Spinal cord (tissue), 10 donors: ENCODE data around the gene NCOA1. TPM values are rescaled to one million over a fixed set of nuclear protein-coding genes. Genes with fewer than 3 reads are reported as not detected.
"Not testable (repeated sequence)": the region's sequence is repeated elsewhere in the genome, so short reads cannot be mapped to it uniquely, and the experiment has no call there.

Source experiments
- DNase-seq, 6 donors: peaks; one replicate each; pipeline versions ENCODE4 v3.0.0 to v3.0.0-alpha.2; 2013 to 2015; ENCODE audit warnings: low spot score in 6 of 6, low read depth in 4 of 6
- H3K27ac ChIP-seq: one replicate; pipeline ENCODE4 v1.5.1; 2013; ENCODE audit warnings: low read depth, low read length, control low read depth
- H3K27me3 ChIP-seq: one replicate; pipeline ENCODE4 v1.6.1; 2013; ENCODE audit warnings: low read length; ENCODE audit not compliant: control insufficient read depth, insufficient read depth
- H3K36me3 ChIP-seq: one replicate; pipeline ENCODE4 v1.6.1; 2013; ENCODE audit warnings: low read length; ENCODE audit not compliant: control insufficient read depth, insufficient read depth
- H3K4me1 ChIP-seq: one replicate; pipeline ENCODE4 v1.6.1; 2013; ENCODE audit warnings: low read length; ENCODE audit not compliant: control insufficient read depth, insufficient read depth
- H3K4me3 ChIP-seq: one replicate; pipeline ENCODE4 v1.5.1; 2013; ENCODE audit warnings: low read depth, low read length, control low read depth
- H3K9me3 ChIP-seq: one replicate; pipeline ENCODE4 v1.6.1; 2013; ENCODE audit warnings: low read length; ENCODE audit not compliant: control insufficient read depth, insufficient read depth
- WGBS: methylation state at CpG from one replicate; pipeline ENCODE4 v1.1.5; 2013; ENCODE audit warnings: missing lambda C conversion rate; ENCODE audit not compliant: insufficient coverage; 5-methylcytosine and 5-hydroxymethylcytosine counted together
- polyA plus RNA-seq, 2 donors: library from polyadenylated mRNA; unstranded; fragments of 120-200 nt; gene quantifications; one replicate each; pipeline ENCODE4 v1.2.1, GENCODE V29; 2013; ENCODE audit not compliant: insufficient read length in 2 of 2
- total RNA-seq, 2 donors: library from RNA; depleted of rRNA in 1 of 2; stranded (reverse); fragments of 120-200 nt in 1 of 2; fragments of >200 nt in 1 of 2; gene quantifications; one replicate each; pipeline versions ENCODE4 v1.2.3 to v1.2.4, GENCODE V29; 2013 to 2014
- donor health status: healthy.

NCOA1 gene
- total and polyA plus RNA-seq, 4 donors = 50.3 to 87.7 (median 73.1) TPM

GRCh38 chr2:24791452-24791851 is 300.4 kb downstream of the NCOA1 start:
- peaks cover 7% of the 10 kb centered on the region for H3K4me1 ChIP-seq
- H3K9me3 ChIP-seq = no peaks in the 10 kb centered on the region
- H3K27ac ChIP-seq = no peak overlapping the region
- H3K36me3 ChIP-seq = peaks cover 4% of the 10 kb centered on the region
- H3K4me3 ChIP-seq = no peak overlapping the region
- WGBS = 100% methylated on average over 2 of the region's 5 CpGs
- no peak for DNase-seq
- no peaks in the 10 kb centered on the region for H3K27me3 ChIP-seq

- peaks cover 7% of the 10 kb centered on the region for H3K4me1 ChIP-seq
- H3K9me3 ChIP-seq = no peaks in the 10 kb centered on the region
- peaks cover 4% of the 10 kb centered on the region for H3K36me3 ChIP-seq
- H3K4me3 ChIP-seq = peak overlapping the region; percentile 95
- H3K27me3 ChIP-seq = no peaks in the 10 kb centered on the region
- DNase-seq = peak in 1 of 6 donors; percentile 11
- WGBS = 0% methylated on average over 5 of the region's 6 CpGs
- peak overlapping the region; percentile 99 for H3K27ac ChIP-seq
Observed at GRCh38 chr2:24792542-24792873, 301.5 kb downstream of the NCOA1 start.

DNA sequence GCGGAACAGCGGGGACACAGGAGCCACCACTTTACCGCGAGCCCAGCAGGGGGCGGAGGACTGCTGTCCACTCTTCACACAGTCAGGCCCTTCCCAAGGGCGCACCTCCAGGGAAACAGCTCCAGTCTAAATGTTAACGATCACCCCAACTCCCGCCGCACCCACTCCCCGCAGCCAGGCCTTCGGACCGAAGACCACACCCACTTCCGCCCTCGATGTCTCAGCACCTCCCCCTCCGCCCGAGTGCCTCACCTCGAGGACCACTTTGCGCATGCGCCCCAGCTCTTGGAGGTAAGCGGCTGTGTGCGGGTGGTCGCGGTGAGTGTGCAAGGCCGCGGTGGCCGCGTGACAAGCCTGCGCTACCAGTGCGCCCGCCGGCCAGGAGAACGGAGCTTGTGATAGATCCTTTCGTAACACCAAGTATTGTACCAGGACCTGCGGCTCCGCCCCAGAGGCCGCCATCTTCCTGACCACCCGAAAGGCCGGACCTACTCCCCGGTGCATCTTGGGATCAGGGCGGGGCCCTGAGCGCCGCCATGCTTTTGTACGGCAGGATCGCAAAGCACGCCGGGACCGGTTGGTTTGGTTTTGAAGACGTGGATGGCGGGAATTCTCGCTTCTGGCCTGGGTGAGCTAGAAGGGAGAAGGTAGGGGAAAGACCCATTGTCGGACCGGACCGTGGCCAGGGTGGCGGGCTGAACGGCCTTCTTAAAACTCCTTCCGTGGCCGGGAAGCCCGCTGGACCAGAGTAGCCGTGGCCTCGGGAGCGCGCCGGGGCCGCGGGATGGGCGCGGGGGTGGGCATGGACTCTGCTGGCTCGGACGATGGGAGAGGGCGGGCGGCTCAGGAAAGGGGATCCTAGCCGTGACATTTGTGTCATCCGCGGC is 302.1 kb downstream of the NCOA1 start, which contains the start of the genes CENPO and PTRHD1:
TSS of gene CENPO (plus strand) at position 552 of the 887 bp plus-strand sequence. CDS start 495 bp downstream, outside the sequence.
TSS of gene PTRHD1 (minus strand) at position 518 of the 887 bp plus-strand sequence. CDS start at position 504, 14 bp downstream.
- peak; percentile 92 to 99 (median 96) for DNase-seq
- H3K9me3 ChIP-seq = no peaks in the 10 kb centered on the region
- H3K27ac ChIP-seq = peak within 1 kb of the TSS; percentile 99
- peaks cover 7% of the 10 kb centered on the region for H3K4me1 ChIP-seq
- H3K4me3 ChIP-seq = peak within 1 kb of the TSS; percentile 95
- no peaks in the 10 kb centered on the region for H3K27me3 ChIP-seq
- peaks cover 4% of the 10 kb centered on the region for H3K36me3 ChIP-seq
- WGBS = under 1% methylated on average over 72 of the region's 74 CpGs

DNA sequence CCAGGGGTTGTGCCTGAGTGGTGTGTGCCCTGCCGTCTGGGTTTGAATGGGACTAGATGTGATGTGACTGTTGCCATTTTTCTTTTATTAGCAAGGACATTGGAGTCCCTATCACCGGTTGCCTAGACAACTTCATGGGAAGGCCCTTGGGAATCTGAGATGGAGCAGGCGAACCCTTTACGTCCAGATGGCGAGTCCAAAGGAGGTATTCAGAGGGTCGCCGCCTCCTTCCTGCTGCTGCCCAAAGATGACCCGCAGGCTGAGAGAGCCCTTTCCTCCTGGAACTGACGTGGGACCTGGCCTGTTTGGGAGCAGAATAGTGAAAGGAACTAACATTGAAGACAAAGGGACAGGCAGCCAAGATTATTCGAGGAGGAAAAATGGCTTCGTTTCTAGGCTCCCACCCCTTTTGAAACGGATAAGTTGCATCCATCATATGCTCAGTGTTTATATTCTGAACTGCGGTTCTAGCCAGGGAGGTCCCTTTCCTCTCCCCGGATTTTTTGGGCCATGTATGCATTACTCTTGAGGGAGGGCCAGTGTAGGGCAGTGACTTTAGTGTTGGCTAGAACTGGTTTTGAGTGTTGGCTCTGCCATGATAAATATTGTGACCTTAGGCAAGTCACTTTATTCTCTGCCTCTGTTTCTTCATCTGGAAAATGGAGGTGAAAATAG is 302.8 kb downstream of the NCOA1 start:
- H3K27me3 ChIP-seq = no peaks in the 10 kb centered on the region
- peak in 3 of 6 donors; percentile 19 to 46 (median 43) for DNase-seq
- 0% methylated on average over 14 of the region's 14 CpGs for WGBS
- H3K27ac ChIP-seq = peak overlapping the region; percentile 99
- H3K4me1 ChIP-seq = peaks cover 7% of the 10 kb centered on the region
- H3K4me3 ChIP-seq = peak overlapping the region; percentile 95
- peaks cover 7% of the 10 kb centered on the region for H3K36me3 ChIP-seq
- H3K9me3 ChIP-seq = no peaks in the 10 kb centered on the region

- H3K4me1 ChIP-seq = peaks cover 7% of the 10 kb centered on the region
- no peak overlapping the region for H3K27ac ChIP-seq
- H3K9me3 ChIP-seq = no peaks in the 10 kb centered on the region
- DNase-seq = no peak
- no peaks in the 10 kb centered on the region for H3K27me3 ChIP-seq
- no peak overlapping the region for H3K4me3 ChIP-seq
- peaks cover 12% of the 10 kb centered on the region for H3K36me3 ChIP-seq
- WGBS = 94% methylated on average over 2 of the region's 2 CpGs
Observed at GRCh38 chr2:24797644-24798043, 306.6 kb downstream of the NCOA1 start.

- H3K36me3 ChIP-seq = peaks cover 12% of the 10 kb centered on the region
- not testable (repeated sequence) for H3K9me3 ChIP-seq, H3K4me3 ChIP-seq, H3K27ac ChIP-seq, H3K27me3 ChIP-seq, DNase-seq, H3K4me1 ChIP-seq
- no CpG with 5 or more reads among the region's 5 CpGs for WGBS
Observed at GRCh38 chr2:24800487-24800886, 309.4 kb downstream of the NCOA1 start.

DNA sequence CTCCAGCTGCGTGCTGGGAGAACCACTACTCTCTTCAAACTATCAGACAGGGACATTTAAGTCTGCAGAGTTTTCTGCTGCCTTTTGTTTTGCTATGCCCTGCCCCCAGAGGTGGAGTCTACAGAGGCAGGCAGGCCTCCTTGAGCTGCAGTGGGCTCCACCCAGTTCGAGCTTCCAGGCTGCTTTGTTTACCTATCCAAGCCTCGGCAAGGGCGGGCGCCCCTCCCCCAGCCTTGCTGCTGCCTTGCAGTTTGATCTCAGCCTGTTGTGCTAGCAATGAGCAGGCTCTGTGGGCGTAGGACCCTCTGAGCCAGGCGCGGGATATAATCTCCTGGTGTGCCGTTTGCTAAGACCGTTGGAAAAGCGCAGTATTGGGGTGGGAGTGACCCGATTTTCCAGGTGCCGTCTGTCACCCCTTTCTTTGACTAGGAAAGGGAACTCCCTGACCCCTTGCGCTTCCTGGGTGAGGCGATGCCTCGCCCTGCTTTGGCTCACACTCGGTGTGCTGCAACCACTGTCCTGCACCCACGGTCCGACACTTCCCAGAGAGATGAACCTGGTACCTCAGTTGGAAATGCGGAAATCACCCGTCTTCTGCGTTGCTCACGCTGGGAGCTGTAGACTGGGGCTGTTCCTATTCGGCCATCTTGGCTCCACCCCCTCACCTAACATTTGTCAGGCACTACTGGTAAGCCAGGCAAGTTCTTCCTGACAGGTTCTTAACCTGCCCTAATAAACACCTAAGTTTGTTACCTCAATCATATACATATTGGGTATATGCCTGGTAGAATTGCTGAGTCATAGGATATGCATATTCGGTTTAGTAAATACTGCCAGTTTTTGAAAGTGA is 315.0 kb downstream of the NCOA1 start:
- H3K27ac ChIP-seq, DNase-seq, H3K4me1 ChIP-seq, H3K4me3 ChIP-seq, H3K9me3 ChIP-seq, H3K27me3 ChIP-seq, H3K36me3 ChIP-seq: not testable (repeated sequence)
- WGBS = 93% methylated on average over 20 of the region's 25 CpGs

GRCh38 chr2:24806661-24807036 is 315.6 kb downstream of the NCOA1 start:
- Histone ChIP-seq H3K4me3 (no peak overlapping the region), H3K4me1 (no peaks in the 10 kb centered on the region), H3K36me3 (peaks cover 3% of the 10 kb centered on the region), H3K27ac (no peak overlapping the region), H3K27me3 (no peaks in the 10 kb centered on the region), H3K9me3 (no peaks in the 10 kb centered on the region)
- no peak for DNase-seq

DNA sequence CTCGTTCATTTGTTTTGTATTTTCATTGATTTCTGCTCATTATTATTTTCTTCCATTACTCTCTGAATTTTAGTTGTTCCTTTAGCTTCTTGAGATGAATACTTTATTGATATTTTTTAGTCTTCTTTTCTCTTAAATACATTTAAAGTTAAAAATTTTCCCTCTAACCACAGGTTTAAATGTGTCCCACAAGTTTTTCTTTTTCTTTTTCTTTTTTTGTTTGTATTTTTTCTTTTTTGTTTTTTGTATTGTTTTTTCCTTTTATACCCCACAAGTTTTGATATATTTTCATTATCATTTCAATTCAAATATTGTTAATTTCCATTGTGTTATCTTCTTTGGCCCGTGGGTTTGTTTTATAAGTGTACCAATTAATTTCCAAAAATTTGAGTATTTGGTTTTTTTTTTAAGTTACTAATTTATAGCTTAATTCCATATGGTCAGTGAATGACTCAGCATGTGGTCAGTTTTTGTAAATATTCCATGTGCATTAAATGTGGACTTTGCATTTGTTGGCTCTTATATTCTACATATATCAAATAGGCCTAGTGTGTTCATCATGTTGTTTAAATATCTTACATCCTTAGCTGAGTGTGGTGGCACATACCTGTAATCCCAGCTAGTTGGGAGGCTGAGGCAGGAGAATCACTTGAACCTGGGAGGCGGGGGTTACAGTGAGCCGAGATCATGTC is 318.4 kb downstream of the NCOA1 start:
- peaks cover 7% of the 10 kb centered on the region for H3K4me1 ChIP-seq

More for the DNA sequence above, 318.4 kb downstream of the NCOA1 start:
- WGBS = no CpG with 5 or more reads among the region's 4 CpGs
- Histone ChIP-seq H3K9me3 (no peaks in the 10 kb centered on the region), H3K27ac (no peak overlapping the region), H3K36me3 (peaks cover 3% of the 10 kb centered on the region), H3K27me3 (no peaks in the 10 kb centered on the region), H3K4me3 (no peak overlapping the region)
- no peak for DNase-seq
